Large intestine (tissue), 3 donors: Measurements from ENCODE around the gene BTBD6. TPM values are rescaled to one million over a fixed set of nuclear protein-coding genes. Genes with fewer than 3 reads are reported as not detected.
"Not testable (repeated sequence)": the region's sequence is repeated elsewhere in the genome, so short reads cannot be mapped to it uniquely, and the experiment has no call there.

Source experiments
- DNase-seq, 2 donors: peaks; one replicate each; pipeline versions ENCODE4 v3.0.0 to v3.0.0-alpha.2; 2013
- H3K27ac ChIP-seq: one replicate; pipeline ENCODE4 v1.5.1; 2013; ENCODE audit warnings: low read length
- H3K27me3 ChIP-seq: 2 replicates; pipeline ENCODE4 v1.6.1; 2013; ENCODE audit warnings: low read length; ENCODE audit not compliant: control insufficient read depth, insufficient read depth
- H3K36me3 ChIP-seq: 2 replicates; pipeline ENCODE4 v1.6.1; 2013; ENCODE audit warnings: low read length; ENCODE audit not compliant: control insufficient read depth, insufficient read depth
- H3K4me1 ChIP-seq: one replicate; pipeline ENCODE4 v1.6.1; 2013; ENCODE audit warnings: low read length; ENCODE audit not compliant: control insufficient read depth, insufficient read depth
- H3K4me3 ChIP-seq: one replicate; pipeline ENCODE4 v1.5.1; 2013; ENCODE audit warnings: low read length
- H3K9me3 ChIP-seq: one replicate; pipeline ENCODE4 v1.6.1; 2013; ENCODE audit warnings: mild to moderate bottlenecking, low read depth, low read length, moderate library complexity; ENCODE audit not compliant: control insufficient read depth
- WGBS: methylation state at CpG from one replicate; pipeline ENCODE4 v1.1.5; 2013; ENCODE audit warnings: low lambda C conversion rate; ENCODE audit not compliant: insufficient coverage; 5-methylcytosine and 5-hydroxymethylcytosine counted together
- polyA plus RNA-seq: library from polyadenylated mRNA; unstranded; fragments of 120-200 nt; gene quantifications from one replicate; pipeline ENCODE4 v1.2.1, GENCODE V29; 2013

The BTBD6 gene
- polyA plus RNA-seq, 1 donor, result 40.9 TPM

GRCh38 chr14:105297311-105297710 lies 49.0 kb downstream of the BTBD6 start:
- H3K27me3 ChIP-seq, H3K27ac ChIP-seq, H3K4me3 ChIP-seq, H3K4me1 ChIP-seq, H3K9me3 ChIP-seq, DNase-seq, H3K36me3 ChIP-seq: not testable (repeated sequence)
- WGBS, result no CpG with 5 or more reads among the region's 11 CpGs

- Histone ChIP-seq H3K27ac (peak overlapping the region; percentile 98), H3K4me3 (peak overlapping the region; percentile 66), H3K36me3 (no peaks in the 10 kb centered on the region), H3K4me1 (peaks cover 6% of the 10 kb centered on the region), H3K9me3 (no peaks in the 10 kb centered on the region), H3K27me3 (no peaks in the 10 kb centered on the region)
- WGBS, result no CpG with 5 or more reads among the region's 54 CpGs
- no peak for DNase-seq
These were observed 51.6 kb downstream of the BTBD6 start for GRCh38 chr14:105299654-105300541.

Other genes with a start within 250 kb of the BTBD6 start
- gene CDCA4, start 227.4 kb upstream of the BTBD6 start, polyA plus RNA-seq, result 12.4 TPM
- gene GPR132, start 183.1 kb upstream of the BTBD6 start, polyA plus RNA-seq, result 1.5 TPM
- gene JAG2, start 79.8 kb upstream of the BTBD6 start, polyA plus RNA-seq, result 11.0 TPM
- 64.4 TPM for gene NUDT14, start 67.2 kb upstream of the BTBD6 start, polyA plus RNA-seq
- 21.6 TPM for gene BRF1, start 52.5 kb downstream of the BTBD6 start, polyA plus RNA-seq
- 54.6 TPM for gene PACS2, start 66.2 kb downstream of the BTBD6 start, polyA plus RNA-seq
- gene TEX22, start 150.0 kb downstream of the BTBD6 start, polyA plus RNA-seq, result 0.82 TPM
- 109 TPM for gene MTA1, start 171.3 kb downstream of the BTBD6 start, polyA plus RNA-seq
- 67.1 TPM for gene CRIP2, start 226.3 kb downstream of the BTBD6 start, polyA plus RNA-seq
- 136 TPM for gene CRIP1, start 238.4 kb downstream of the BTBD6 start, polyA plus RNA-seq
- gene TEDC1, start 242.7 kb downstream of the BTBD6 start, polyA plus RNA-seq, result 8.7 TPM